ENCODE results near the gene FASTK.

FASTK gene

DNA sequence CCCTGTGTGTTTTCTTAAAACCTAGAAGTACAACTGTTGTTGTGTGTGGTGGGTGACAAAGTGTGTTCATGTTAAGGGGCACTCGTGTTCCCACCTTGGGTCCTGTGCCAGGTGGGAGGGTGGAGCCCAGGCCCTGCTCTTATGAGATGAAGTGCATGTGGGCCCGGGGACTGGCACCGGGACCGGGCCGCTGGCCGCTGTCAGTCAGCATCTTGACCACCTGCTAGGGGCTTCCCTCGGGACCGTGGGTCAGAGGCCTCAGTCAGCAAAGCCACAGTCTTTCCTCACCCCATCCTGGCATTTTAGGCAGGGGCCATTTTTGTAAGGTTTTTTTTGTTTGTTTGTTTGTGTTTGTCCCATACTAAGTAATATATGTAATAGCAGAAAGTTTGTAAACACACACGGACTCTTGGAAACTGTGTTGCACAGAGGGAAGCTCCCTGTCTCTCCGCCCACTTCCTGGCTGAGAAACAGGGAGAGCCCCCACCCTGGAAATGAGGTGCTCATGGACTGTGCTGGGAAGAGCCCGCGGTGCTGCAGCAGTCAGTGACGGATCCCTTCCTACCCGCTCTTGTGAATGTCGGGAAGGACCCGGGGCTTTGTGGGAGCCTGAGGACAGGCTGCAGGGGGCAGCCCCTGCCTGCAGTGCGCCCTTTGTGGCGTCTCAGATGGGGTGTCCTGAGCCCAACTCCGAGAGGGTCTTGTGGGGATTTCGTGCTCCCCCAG is 19.0 kb upstream of the FASTK start:
- no peak overlapping the region for H3K4me3 ChIP-seq (ENCODE audit: low read depth, low read length)
- no peak for DNase-seq (ENCODE audit: low read depth)
- TF ChIP-seq, protein P1, sequence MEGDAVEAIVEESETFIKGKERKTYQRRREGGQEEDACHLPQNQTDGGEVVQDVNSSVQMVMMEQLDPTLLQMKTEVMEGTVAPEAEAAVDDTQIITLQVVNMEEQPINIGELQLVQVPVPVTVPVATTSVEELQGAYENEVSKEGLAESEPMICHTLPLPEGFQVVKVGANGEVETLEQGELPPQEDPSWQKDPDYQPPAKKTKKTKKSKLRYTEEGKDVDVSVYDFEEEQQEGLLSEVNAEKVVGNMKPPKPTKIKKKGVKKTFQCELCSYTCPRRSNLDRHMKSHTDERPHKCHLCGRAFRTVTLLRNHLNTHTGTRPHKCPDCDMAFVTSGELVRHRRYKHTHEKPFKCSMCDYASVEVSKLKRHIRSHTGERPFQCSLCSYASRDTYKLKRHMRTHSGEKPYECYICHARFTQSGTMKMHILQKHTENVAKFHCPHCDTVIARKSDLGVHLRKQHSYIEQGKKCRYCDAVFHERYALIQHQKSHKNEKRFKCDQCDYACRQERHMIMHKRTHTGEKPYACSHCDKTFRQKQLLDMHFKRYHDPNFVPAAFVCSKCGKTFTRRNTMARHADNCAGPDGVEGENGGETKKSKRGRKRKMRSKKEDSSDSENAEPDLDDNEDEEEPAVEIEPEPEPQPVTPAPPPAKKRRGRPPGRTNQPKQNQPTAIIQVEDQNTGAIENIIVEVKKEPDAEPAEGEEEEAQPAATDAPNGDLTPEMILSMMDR (IDR thresholded peaks at IDR 0.05; ENCODE audit: low read depth, low read length, missing control alignments), result no peak

DNA sequence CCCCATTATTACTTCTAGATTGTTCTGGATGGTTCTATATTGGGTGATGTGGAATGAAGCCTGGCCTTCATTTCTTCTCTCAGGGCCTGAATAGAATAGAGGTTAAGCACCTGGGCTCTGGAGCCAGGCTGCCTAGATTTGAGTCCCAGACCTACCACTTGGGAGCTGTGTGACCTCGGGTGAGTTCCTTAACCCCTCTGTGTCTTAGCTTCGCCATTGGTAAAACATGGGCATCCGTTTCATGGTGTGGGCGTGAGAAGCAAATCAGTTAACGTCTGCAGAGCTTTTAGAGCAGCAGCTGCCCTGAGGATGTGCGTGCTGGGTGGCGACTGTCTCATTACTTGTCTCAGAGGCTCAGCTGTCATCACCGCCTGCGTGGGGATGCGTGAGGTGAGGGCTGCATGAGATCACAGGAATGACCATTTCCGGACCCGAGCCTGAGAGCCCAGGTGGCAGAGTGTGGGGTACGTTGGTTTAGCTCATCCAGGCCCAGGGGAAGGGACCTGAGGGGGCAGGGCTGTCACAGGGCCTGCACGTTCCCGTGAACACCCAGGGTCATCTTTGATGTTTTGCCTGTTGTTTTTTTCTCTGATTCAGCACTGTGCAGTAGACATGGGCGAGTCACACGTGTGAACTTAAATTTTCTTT is 15.3 kb upstream of the FASTK start:
- TF ChIP-seq, protein P1 (IDR thresholded peaks at IDR 0.05; ENCODE audit: low read depth, low read length, missing control alignments), result no peak
- H3K4me3 ChIP-seq (ENCODE audit: low read depth, low read length), result no peak overlapping the region
- DNase-seq (ENCODE audit: low read depth), result no peak

DNA sequence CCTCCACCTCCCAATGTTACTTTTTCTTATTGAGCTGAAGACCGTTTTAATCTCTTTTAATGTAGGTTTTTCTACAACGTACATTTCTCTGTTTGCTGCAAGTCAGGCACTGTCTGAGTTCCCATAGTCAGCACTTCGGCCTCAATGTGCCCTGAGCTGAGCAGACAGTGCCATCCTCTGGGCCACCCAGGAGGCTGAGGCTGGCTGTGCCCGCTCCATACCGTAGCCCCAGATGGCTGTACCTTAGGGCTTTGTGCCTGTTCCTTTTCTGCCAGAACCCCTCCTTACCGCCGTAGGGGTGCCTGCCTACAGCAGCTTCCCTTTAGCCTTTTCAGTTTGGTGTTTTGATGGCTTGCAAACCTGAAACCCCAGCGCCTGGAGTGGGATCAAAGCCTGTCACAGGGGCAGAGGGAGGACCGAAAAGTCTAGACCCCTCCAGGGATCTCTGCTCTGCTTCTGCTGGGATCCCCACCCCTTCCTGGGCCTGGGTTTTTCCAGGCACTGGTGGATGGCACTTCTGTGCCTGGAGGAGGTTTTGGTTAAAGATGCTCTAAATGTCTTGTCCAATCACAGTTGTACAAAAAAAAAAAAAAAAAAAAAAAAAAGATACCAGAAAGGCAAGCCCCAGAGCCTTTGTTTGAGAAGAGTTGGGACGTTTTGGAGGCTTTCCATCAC is 14.7 kb upstream of the FASTK start:
- TF ChIP-seq, protein P1 (IDR thresholded peaks at IDR 0.05; ENCODE audit: low read depth, low read length, missing control alignments), result no peak
- no peak overlapping the region for H3K4me3 ChIP-seq (ENCODE audit: low read depth, low read length)
- no peak for DNase-seq (ENCODE audit: low read depth)

DNA sequence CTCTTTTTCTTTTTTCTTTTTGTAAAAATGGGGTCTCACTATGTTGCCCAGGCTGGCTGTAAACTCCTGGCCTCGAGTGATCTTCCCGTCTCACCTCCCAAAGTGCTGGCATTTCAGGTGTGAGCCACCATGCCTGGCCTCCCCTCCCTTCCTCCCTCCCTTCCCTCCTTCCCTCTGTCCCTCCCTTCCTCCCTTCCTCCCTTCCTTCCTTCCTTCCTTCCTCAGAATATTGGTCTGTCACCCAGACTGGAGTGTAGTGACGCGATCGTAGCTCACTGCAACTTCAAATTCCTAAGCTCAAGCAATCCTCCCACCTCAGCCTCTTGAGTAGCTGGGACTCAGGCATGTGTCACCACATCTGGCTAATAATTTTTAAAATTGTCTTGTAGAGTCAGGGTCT is 14.1 kb upstream of the FASTK start:
- TF ChIP-seq, protein P1 (IDR thresholded peaks at IDR 0.05; ENCODE audit: low read depth, low read length, missing control alignments), result no peak
- no peak overlapping the region for H3K4me3 ChIP-seq (ENCODE audit: low read depth, low read length)
- DNase-seq (ENCODE audit: low read depth), result no peak

DNA sequence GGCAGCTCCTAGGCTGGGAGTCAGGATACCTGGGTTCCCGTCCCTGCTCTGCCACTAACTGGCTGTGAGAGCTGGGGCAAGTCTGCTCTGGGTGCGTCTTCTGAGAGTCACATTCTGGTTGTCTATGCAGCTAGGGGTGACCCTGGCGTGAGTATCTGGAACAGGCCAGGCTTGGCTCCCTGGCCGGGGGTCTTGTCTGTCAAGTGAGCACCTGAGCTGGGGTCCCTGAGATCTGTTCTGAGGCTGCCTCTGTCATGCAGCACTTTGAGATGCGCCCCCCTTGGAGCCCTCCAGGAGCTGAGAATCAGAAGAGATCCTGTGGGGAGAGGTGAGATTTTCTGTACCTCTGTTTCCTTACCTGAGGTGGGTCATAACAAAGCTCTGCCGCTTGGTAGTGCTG is 13.1 kb upstream of the FASTK start:
- TF ChIP-seq, protein P1 (IDR thresholded peaks at IDR 0.05; ENCODE audit: low read depth, low read length, missing control alignments), result no peak
- DNase-seq (ENCODE audit: low read depth), result no peak
- H3K4me3 ChIP-seq (ENCODE audit: low read depth, low read length), result no peak overlapping the region

DNA sequence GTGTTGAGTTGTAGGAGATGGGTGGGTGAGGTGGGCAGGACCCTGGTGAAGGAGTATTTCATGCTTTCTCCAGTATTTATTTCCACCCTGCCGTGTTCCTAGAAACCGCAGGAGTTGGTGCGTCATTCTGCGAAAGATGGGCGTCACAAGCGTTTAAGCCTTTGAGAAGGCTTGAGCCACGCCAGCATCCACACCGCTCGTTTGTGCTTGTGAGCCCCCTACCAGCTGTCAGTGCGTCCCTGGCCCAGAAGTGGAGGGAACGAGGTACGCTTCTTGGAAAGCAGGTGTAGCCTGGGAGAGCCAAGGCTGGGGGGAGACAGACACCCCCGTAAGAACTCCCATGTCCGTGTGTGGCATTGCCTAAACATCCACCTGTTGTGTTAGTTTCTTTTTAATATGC is 11.4 kb upstream of the FASTK start:
- DNase-seq (ENCODE audit: low read depth), result no peak
- TF ChIP-seq, protein P1 (IDR thresholded peaks at IDR 0.05; ENCODE audit: low read depth, low read length, missing control alignments), result no peak
- no peak overlapping the region for H3K4me3 ChIP-seq (ENCODE audit: low read depth, low read length)

Data from GM12864 (cell line).